Hepatocyte (in vitro differentiated cells): ENCODE data around the gene TCF23. TPM values are rescaled to one million over a fixed set of nuclear protein-coding genes. Genes with fewer than 3 reads are reported as not detected.

Experiments
- DNase-seq: peaks from one replicate; pipeline ENCODE4 v3.0.0-alpha.2; 2016; ENCODE audit warnings: low spot score
- H2AFZ ChIP-seq: fragments of 200-600 bp; sonication (generic); 2 replicates; pipeline ENCODE4 v1.6.0; 2016; ENCODE audit warnings: antibody characterized with exemption, mild to moderate bottlenecking
- H3K27ac ChIP-seq: fragments of 200-600 bp; sonication (generic); 2 replicates; pipeline ENCODE4 v1.5.1; 2016; ENCODE audit warnings: mild to moderate bottlenecking
- H3K27me3 ChIP-seq: fragments of 200-600 bp; sonication (generic); 2 replicates; pipeline ENCODE4 v1.6.1; 2016
- H3K36me3 ChIP-seq: fragments of 200-600 bp; sonication (generic); replicated peaks from 2 replicates; pipeline ENCODE4 v1.5.1; 2016; ENCODE audit warnings: low read depth; ENCODE audit not compliant: insufficient read depth
- H3K4me1 ChIP-seq: fragments of 200-600 bp; sonication (generic); 2 replicates; pipeline ENCODE4 v1.5.1; 2016; ENCODE audit warnings: mild to moderate bottlenecking, moderate library complexity; ENCODE audit not compliant: insufficient read depth
- H3K4me2 ChIP-seq: fragments of 200-600 bp; sonication (generic); 2 replicates; pipeline ENCODE4 v1.6.0; 2016
- H3K4me3 ChIP-seq: fragments of 200-600 bp; sonication (generic); 2 replicates; pipeline ENCODE4 v1.5.1; 2016; ENCODE audit warnings: mild to moderate bottlenecking
- H3K79me2 ChIP-seq: fragments of 200-600 bp; sonication (generic); 2 replicates; pipeline ENCODE4 v1.6.0; 2017; ENCODE audit warnings: mild to moderate bottlenecking
- H3K9me2 ChIP-seq: fragments of 200-600 bp; sonication (generic); replicated peaks from 2 replicates; pipeline ENCODE4 v1.6.0; 2017; ENCODE audit warnings: mild to moderate bottlenecking; ENCODE audit not compliant: insufficient read depth
- H3K9me3 ChIP-seq: fragments of 200-600 bp; sonication (generic); 2 replicates; pipeline ENCODE4 v1.5.1; 2016; ENCODE audit warnings: low read depth, mild to moderate bottlenecking
- H4K20me1 ChIP-seq: fragments of 200-600 bp; sonication (generic); 2 replicates; pipeline ENCODE4 v1.6.0; 2016; ENCODE audit warnings: mild to moderate bottlenecking; ENCODE audit not compliant: insufficient read depth, poor library complexity, severe bottlenecking
- EZH2 ChIP-seq: fragments of 200-600 bp; sonication (generic); IDR thresholded peaks from 2 replicates; pipeline ENCODE4 v1.6.1; 2016; ENCODE audit warnings: antibody characterized with exemption, mild to moderate bottlenecking, borderline replicate concordance
- EZH2phosphoT487 ChIP-seq: fragments of 200-600 bp; sonication (generic); IDR thresholded peaks from one replicate; pipeline ENCODE4 v1.6.1; 2018; ENCODE audit warnings: antibody characterized with exemption, mild to moderate bottlenecking, low read depth, moderate library complexity; ENCODE audit not compliant: unreplicated experiment, severe bottlenecking
- WGBS: methylation state at CpG from one replicate; pipeline ENCODE4 v1.1.6; 2016; ENCODE audit warnings: low lambda C conversion rate; ENCODE audit errors: missing lambda C conversion rate; 5-methylcytosine and 5-hydroxymethylcytosine counted together
- polyA plus RNA-seq: library from polyadenylated mRNA; unstranded; fragments of >200 nt; fragmentation: Nextera tagmentation; extraction: Ambion mirVana; gene quantifications from 2 replicates; pipeline ENCODE4 v1.2.1, GENCODE V29; 2016
- total RNA-seq: library from RNA; depleted of rRNA; stranded (reverse); fragments of >200 nt; gene quantifications from 2 replicates; pipeline ENCODE4 v1.2.3, GENCODE V29; 2014
- TF ChIP-seq, protein P1 (sequence below): fragments of 200-600 bp; sonication (generic); IDR thresholded peaks from 2 replicates; pipeline ENCODE4 v1.5.1; 2016; ENCODE audit warnings: antibody characterized with exemption, mild to moderate bottlenecking; ENCODE audit not compliant: poor library complexity

The TCF23 gene
- total and polyA plus RNA-seq, 2 experiments from 2014 or later: not detected

DNA sequence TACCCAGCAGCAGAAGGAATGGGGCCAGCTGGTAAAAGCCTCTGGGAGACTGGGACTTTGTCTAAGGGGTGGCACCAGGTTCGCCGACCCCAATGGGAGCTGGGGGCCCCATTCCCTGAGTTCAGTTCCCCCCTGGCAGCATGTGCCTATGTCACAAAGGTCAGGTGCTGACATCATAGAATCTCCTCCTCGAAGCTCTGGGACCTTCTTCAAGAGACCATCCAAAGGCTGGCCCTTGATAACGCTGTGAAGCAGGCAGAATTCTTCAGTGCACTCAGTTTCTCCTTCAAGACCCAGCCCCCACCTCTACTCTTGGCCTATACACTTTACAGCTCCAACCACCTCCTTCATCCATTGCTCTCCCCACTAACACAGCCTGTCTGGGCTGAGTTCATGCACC, 9.5 kb upstream of the TCF23 start, which contains the start of gene PRR30:
TSS of gene PRR30 (minus strand) at position 101 of the 400 bp plus-strand sequence. CDS start 1,081 bp downstream, outside the sequence.
- WGBS: 87% methylated on average over 4 of the region's 4 CpGs
- Histone ChIP-seq H3K27ac (no peak within 1 kb of the TSS), H3K4me3 (no peak within 1 kb of the TSS), H3K4me1 (no peaks in the 10 kb centered on the region), H3K79me2 (no peaks in the 10 kb centered on the region), H3K9me3 (no peaks in the 10 kb centered on the region), H2AFZ (no peak within 1 kb of the TSS), H3K9me2 (no peaks in the 10 kb centered on the region), H3K4me2 (no peak within 1 kb of the TSS), H3K36me3 (no peaks in the 10 kb centered on the region), H3K27me3 (no peaks in the 10 kb centered on the region), H4K20me1 (no peaks in the 10 kb centered on the region)
- DNase-seq: no peak
- TF ChIP-seq EZH2: no peak
- no peak for TF ChIP-seq EZH2phosphoT487
- TF ChIP-seq, protein P1, sequence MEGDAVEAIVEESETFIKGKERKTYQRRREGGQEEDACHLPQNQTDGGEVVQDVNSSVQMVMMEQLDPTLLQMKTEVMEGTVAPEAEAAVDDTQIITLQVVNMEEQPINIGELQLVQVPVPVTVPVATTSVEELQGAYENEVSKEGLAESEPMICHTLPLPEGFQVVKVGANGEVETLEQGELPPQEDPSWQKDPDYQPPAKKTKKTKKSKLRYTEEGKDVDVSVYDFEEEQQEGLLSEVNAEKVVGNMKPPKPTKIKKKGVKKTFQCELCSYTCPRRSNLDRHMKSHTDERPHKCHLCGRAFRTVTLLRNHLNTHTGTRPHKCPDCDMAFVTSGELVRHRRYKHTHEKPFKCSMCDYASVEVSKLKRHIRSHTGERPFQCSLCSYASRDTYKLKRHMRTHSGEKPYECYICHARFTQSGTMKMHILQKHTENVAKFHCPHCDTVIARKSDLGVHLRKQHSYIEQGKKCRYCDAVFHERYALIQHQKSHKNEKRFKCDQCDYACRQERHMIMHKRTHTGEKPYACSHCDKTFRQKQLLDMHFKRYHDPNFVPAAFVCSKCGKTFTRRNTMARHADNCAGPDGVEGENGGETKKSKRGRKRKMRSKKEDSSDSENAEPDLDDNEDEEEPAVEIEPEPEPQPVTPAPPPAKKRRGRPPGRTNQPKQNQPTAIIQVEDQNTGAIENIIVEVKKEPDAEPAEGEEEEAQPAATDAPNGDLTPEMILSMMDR: no peak

DNA sequence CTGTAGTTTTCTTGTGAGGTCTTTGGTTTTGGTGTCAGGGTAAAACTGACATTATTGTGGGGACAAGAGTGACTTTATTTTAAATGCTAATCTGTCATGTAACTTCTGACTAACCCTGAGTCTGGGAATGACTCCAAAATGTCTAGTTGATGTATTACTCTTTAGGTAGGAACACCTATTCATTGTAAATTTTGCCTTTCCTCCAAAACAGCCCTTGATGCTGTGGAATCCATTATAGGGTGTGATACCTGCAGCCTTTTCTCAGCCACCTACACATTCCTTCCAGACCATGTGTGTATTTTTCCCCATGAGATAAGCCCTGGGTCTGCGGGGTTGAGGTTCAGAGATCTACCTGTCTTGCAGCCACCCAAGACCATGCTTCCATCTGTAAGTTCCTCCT, 5.5 kb upstream of the TCF23 start:
- Histone ChIP-seq H3K4me2 (no peak overlapping the region), H3K27ac (no peak overlapping the region), H3K4me1 (no peaks in the 10 kb centered on the region), H3K4me3 (no peak overlapping the region), H3K9me3 (no peaks in the 10 kb centered on the region), H3K36me3 (no peaks in the 10 kb centered on the region), H4K20me1 (no peaks in the 10 kb centered on the region), H3K9me2 (no peaks in the 10 kb centered on the region), H3K79me2 (no peaks in the 10 kb centered on the region), H2AFZ (no peak overlapping the region), H3K27me3 (no peaks in the 10 kb centered on the region)
- no peak for DNase-seq
- TF ChIP-seq EZH2phosphoT487 (no peak), EZH2 (no peak)
- TF ChIP-seq, protein P1: no peak
- 74% methylated on average over 1 of the region's 1 CpG for WGBS

DNA sequence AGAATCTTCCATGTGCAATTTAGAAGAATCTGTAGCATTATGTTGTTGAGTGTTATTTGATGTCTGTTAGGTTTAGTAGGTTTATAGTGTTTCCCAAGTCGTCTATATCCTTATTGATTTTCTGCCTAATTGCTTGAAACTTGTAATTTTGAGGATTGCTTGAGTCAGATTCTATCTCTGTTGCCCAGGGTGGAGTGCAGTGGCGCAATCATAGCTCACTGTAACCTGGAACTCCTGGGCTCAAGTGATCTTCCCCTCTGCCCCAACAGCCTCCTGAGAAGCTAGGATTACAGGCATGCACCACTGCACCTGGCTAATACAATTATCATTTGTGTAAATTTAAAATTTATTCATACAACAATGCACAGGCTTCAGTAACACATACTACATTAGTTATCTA, 3.1 kb upstream of the TCF23 start:
- no peaks in the 10 kb centered on the region for H4K20me1 ChIP-seq
- no peak overlapping the region for H3K4me2 ChIP-seq
- TF ChIP-seq, protein P1: no peak
- no peak for TF ChIP-seq EZH2
- TF ChIP-seq EZH2phosphoT487: no peak
- DNase-seq: no peak
- H3K27me3 ChIP-seq: no peaks in the 10 kb centered on the region
- WGBS: 78% methylated on average over 2 of the region's 2 CpGs
- no peak overlapping the region for H2AFZ ChIP-seq
- H3K27ac ChIP-seq: no peak overlapping the region
- H3K79me2 ChIP-seq: no peaks in the 10 kb centered on the region
- no peaks in the 10 kb centered on the region for H3K9me3 ChIP-seq
- no peaks in the 10 kb centered on the region for H3K4me1 ChIP-seq
- H3K4me3 ChIP-seq: no peak overlapping the region
- H3K36me3 ChIP-seq: no peaks in the 10 kb centered on the region
- no peaks in the 10 kb centered on the region for H3K9me2 ChIP-seq

DNA sequence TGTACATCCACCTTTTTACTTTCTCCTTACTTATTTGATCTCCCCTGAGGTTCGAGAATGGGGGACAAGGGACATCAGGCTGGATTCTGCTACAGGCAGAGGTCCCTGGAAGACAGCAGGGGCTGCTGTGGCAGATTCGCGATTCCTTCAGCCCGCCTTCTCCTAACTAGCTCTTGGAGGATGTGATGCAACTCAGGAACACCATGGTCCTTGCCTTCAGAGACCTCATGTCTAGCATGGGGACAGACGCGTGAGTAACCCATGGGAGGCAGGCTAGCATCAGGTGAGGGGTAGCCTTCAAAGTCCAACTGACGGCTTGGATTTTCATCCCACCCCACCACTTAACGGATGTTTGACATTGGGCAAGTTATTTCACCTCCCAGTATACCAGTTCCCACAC, 869 bp upstream of the TCF23 start:
- Histone ChIP-seq H3K27me3 (no peaks in the 10 kb centered on the region), H3K4me3 (no peak overlapping the region), H3K9me2 (no peaks in the 10 kb centered on the region), H3K36me3 (no peaks in the 10 kb centered on the region), H3K4me1 (no peaks in the 10 kb centered on the region), H2AFZ (no peak overlapping the region), H3K4me2 (no peak overlapping the region), H3K79me2 (no peaks in the 10 kb centered on the region), H4K20me1 (no peaks in the 10 kb centered on the region), H3K27ac (no peak overlapping the region), H3K9me3 (no peaks in the 10 kb centered on the region)
- TF ChIP-seq EZH2 (no peak), EZH2phosphoT487 (no peak)
- TF ChIP-seq, protein P1: no peak
- DNase-seq: no peak
- WGBS: 93% methylated on average over 8 of the region's 8 CpGs
